Lower leg skin (tissue), 3 donors: ENCODE data around the gene GPBAR1.

Experiments used
- POLR2A ChIP-seq, 2 donors: fragments of 450-650 bp; IDR thresholded peaks; one replicate each; pipeline ENCODE4 v1.6.1; 2016 to 2017; ENCODE audit warnings: antibody characterized with exemption in 2 of 2, mild to moderate bottlenecking in 1 of 2, moderate library complexity in 1 of 2
- TF ChIP-seq, protein P1 (sequence below), 3 donors: fragments of 450-650 bp; IDR thresholded peaks; one replicate each; pipeline ENCODE4 v1.5.1; 2016; ENCODE audit warnings: antibody characterized with exemption in 3 of 3, mild to moderate bottlenecking in 3 of 3, moderate library complexity in 2 of 3

GRCh38 chr2:218271487-218271797 is 10.6 kb downstream of the GPBAR1 start:
- TF ChIP-seq, protein P1, sequence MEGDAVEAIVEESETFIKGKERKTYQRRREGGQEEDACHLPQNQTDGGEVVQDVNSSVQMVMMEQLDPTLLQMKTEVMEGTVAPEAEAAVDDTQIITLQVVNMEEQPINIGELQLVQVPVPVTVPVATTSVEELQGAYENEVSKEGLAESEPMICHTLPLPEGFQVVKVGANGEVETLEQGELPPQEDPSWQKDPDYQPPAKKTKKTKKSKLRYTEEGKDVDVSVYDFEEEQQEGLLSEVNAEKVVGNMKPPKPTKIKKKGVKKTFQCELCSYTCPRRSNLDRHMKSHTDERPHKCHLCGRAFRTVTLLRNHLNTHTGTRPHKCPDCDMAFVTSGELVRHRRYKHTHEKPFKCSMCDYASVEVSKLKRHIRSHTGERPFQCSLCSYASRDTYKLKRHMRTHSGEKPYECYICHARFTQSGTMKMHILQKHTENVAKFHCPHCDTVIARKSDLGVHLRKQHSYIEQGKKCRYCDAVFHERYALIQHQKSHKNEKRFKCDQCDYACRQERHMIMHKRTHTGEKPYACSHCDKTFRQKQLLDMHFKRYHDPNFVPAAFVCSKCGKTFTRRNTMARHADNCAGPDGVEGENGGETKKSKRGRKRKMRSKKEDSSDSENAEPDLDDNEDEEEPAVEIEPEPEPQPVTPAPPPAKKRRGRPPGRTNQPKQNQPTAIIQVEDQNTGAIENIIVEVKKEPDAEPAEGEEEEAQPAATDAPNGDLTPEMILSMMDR (IDR thresholded peaks at IDR 0.05), result no peak
- no peak for TF ChIP-seq POLR2A (IDR thresholded peaks at IDR 0.05)
